Breast epithelium (tissue), 4 donors: ENCODE measurements around the gene ELOF1. TPM values are rescaled to one million over a fixed set of nuclear protein-coding genes. Genes with fewer than 3 reads are reported as not detected.
A peak's percentile ranks its signal among the peaks of the same experiment; 100 is the strongest.

Source experiments
- DNase-seq, 2 donors: peaks; one replicate each; pipeline ENCODE4 v3.0.0-alpha.2; 2019; ENCODE audit warnings: low spot score in 2 of 2
- H3K27ac ChIP-seq, 2 donors: fragments of 200-600 bp; sonication (generic) in 1 of 2; one replicate each; pipeline ENCODE4 v1.5.1; 2016 to 2019; ENCODE audit warnings: mild to moderate bottlenecking in 1 of 2
- H3K27me3 ChIP-seq, 2 donors: fragments of 200-600 bp; sonication (generic) in 1 of 2; one replicate each; pipeline versions ENCODE4 v1.5.1 to v1.6.0; 2017 to 2019; ENCODE audit warnings: control low read depth in 1 of 2, mild to moderate bottlenecking in 1 of 2
- H3K36me3 ChIP-seq: fragments of 200-600 bp; one replicate; pipeline ENCODE4 v1.5.1; 2019
- H3K4me1 ChIP-seq, 2 donors: fragments of 200-600 bp; sonication (generic); one replicate each; pipeline ENCODE4 v1.5.1; 2016 to 2019; ENCODE audit warnings: control low read depth in 1 of 2
- H3K4me3 ChIP-seq, 3 donors: fragments of 200-600 bp; sonication (generic); 1 replicate in 2 of 3; 2 replicates in 1 of 3; pipeline ENCODE4 v1.5.1; 2016 to 2019; ENCODE audit warnings: mild to moderate bottlenecking in 3 of 3, moderate library complexity in 2 of 3
- H3K9me3 ChIP-seq, 2 donors: fragments of 200-600 bp; sonication (generic) in 1 of 2; one replicate each; pipeline ENCODE4 v1.5.1; 2016 to 2019; ENCODE audit warnings: control low read depth in 1 of 2
- CTCF ChIP-seq, 3 donors: fragments of 450-650 bp; IDR thresholded peaks; one replicate each; pipeline ENCODE4 v1.5.1; 2016 to 2017; ENCODE audit warnings: antibody characterized with exemption in 3 of 3, mild to moderate bottlenecking in 3 of 3, moderate library complexity in 3 of 3
- POLR2A ChIP-seq: fragments of 450-650 bp; IDR thresholded peaks from one replicate; pipeline ENCODE4 v1.6.1; 2016; ENCODE audit warnings: antibody characterized with exemption, mild to moderate bottlenecking, moderate library complexity
- POLR2AphosphoS5 ChIP-seq, 3 donors: sonication (generic); formaldehyde crosslinking; IDR thresholded peaks; one replicate each; pipeline ENCODE4 v1.6.1; 2017; ENCODE audit warnings: antibody characterized with exemption in 3 of 3
- intact Hi-C: fragments of 100-400 bp; cut with DNase I; formaldehyde crosslinking; loops from one replicate; pipeline ENCODE4 v1.15.1; 2023; ENCODE audit warnings: low total_unique reads
- total RNA-seq, 3 donors: library from RNA; depleted of rRNA; stranded (reverse); fragments of >200 nt; gene quantifications; one replicate each; pipeline ENCODE4 v1.1.0, GENCODE V29; 2016

ELOF1 gene
- total RNA-seq, 3 donors from 2014 or later, result 31.7 to 38.0 (median 37.3) TPM

GRCh38 chr19:11513946-11514345, 45.1 kb downstream of the ELOF1 start:
- H3K4me1 ChIP-seq, result no peaks in the 10 kb centered on the region
- no peak overlapping the region for H3K4me3 ChIP-seq
- H3K9me3 ChIP-seq, result no peaks in the 10 kb centered on the region
- no peak for DNase-seq
- TF ChIP-seq CTCF (IDR thresholded peaks at IDR 0.05) (no peak), POLR2A (no peak), POLR2AphosphoS5 (IDR thresholded peaks at IDR 0.05) (no peak)
- no peak overlapping the region for H3K27ac ChIP-seq
- H3K36me3 ChIP-seq, result no peaks in the 10 kb centered on the region
- no peaks in the 10 kb centered on the region for H3K27me3 ChIP-seq
- intact Hi-C loops, result no loop called here

GRCh38 chr19:11510444-11510843, 48.6 kb downstream of the ELOF1 start:
- Histone ChIP-seq H3K4me3 (no peak overlapping the region), H3K9me3 (no peaks in the 10 kb centered on the region), H3K27me3 (no peaks in the 10 kb centered on the region), H3K4me1 (peaks cover 0 to 4% of the 10 kb centered on the region in 2 donors), H3K36me3 (no peaks in the 10 kb centered on the region), H3K27ac (no peak overlapping the region)
- DNase-seq, result no peak
- intact Hi-C loops, result no loop called here
- TF ChIP-seq CTCF (IDR thresholded peaks at IDR 0.05) (no peak), POLR2A (no peak), POLR2AphosphoS5 (IDR thresholded peaks at IDR 0.05) (no peak)

- Histone ChIP-seq H3K4me1 (peaks cover 0 to 4% of the 10 kb centered on the region in 2 donors), H3K27me3 (no peaks in the 10 kb centered on the region), H3K36me3 (no peaks in the 10 kb centered on the region), H3K9me3 (no peaks in the 10 kb centered on the region), H3K4me3 (no peak overlapping the region), H3K27ac (no peak overlapping the region)
- DNase-seq, result no peak
- TF ChIP-seq CTCF (IDR thresholded peaks at IDR 0.05) (no peak), POLR2AphosphoS5 (IDR thresholded peaks at IDR 0.05) (no peak), POLR2A (no peak)
- intact Hi-C loops, result no loop called here
Measured at GRCh38 chr19:11507370-11508078, 51.5 kb downstream of the ELOF1 start.

GRCh38 chr19:11506967-11507366, 52.1 kb downstream of the ELOF1 start:
- H3K4me3 ChIP-seq, result no peak overlapping the region
- no peak overlapping the region for H3K27ac ChIP-seq
- intact Hi-C loops, result no loop called here
- H3K27me3 ChIP-seq, result no peaks in the 10 kb centered on the region
- H3K36me3 ChIP-seq, result no peaks in the 10 kb centered on the region
- H3K4me1 ChIP-seq, result peaks cover 0 to 4% of the 10 kb centered on the region in 2 donors
- H3K9me3 ChIP-seq, result no peaks in the 10 kb centered on the region
- TF ChIP-seq POLR2A, result no peak
- no peak for DNase-seq

GRCh38 chr19:11506101-11506555, 52.9 kb downstream of the ELOF1 start:
- Histone ChIP-seq H3K27ac (peak overlapping the region; percentile 96 to 99), H3K9me3 (no peaks in the 10 kb centered on the region), H3K27me3 (no peaks in the 10 kb centered on the region), H3K4me3 (peak overlapping the region; percentile 78 to 99 (median 91)), H3K36me3 (no peaks in the 10 kb centered on the region), H3K4me1 (peaks cover 0 to 4% of the 10 kb centered on the region in 2 donors)
- intact Hi-C loops, result no loop called here
- TF ChIP-seq POLR2A (no peak), CTCF (IDR thresholded peaks at IDR 0.05) (no peak), POLR2AphosphoS5 (IDR thresholded peaks at IDR 0.05) (no peak)
- no peak for DNase-seq
